Measurements from ENCODE around the gene DCAF11. TPM values are rescaled to one million over a fixed set of nuclear protein-coding genes. Genes with fewer than 3 reads are reported as not detected.

Gene DCAF11
- total and polyA plus RNA-seq, 2 of the 13 experiments (the other 11 are each of a cell fraction or from before 2014, with no cell fraction given), result 150 to 257 TPM

DNA sequence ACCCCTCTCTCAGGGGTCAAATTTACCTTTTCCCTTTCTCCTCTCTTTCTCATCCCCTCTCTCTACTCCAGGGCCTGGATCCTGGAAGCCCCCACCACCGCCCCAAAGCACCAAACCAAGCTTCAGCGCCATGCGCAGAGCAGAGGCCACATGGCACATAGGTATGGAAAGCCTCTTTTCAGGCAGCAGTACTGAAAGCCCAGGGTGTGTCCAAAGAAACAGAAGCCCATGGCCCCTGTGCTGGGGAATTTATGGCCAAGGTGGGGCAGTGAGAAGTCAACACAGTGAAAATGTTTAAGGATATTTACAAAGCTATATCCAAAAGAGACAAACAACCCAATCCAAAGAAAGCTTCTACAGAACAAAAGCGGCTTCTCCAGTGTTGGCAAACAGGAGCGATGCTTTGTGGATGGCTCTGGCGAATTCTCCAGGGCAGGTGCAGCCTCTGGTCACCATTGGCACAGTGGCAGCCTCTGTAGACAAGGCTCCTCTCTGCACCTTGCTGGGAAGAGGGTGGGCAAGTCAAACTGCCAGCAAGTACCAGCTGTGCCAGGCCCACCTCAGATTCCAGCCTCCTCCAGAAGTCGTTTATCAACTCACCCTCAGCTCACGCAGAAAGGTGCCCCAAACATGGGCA is 48.0 kb upstream of the DCAF11 start (continued):
- TF ChIP-seq, protein P1, sequence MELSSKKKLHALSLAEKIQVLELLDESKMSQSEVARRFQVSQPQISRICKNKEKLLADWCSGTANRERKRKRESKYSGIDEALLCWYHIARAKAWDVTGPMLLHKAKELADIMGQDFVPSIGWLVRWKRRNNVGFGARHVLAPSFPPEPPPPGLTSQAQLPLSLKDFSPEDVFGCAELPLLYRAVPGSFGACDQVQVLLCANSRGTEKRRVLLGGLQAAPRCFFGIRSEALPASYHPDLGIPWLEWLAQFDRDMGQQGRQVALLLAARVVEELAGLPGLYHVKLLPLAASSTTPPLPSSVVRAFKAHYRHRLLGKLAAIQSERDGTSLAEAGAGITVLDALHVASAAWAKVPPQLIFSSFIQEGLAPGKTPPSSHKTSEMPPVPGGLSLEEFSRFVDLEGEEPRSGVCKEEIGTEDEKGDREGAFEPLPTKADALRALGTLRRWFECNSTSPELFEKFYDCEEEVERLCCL (CRISPR knock-in tag; IDR thresholded peaks at IDR 0.05; ENCODE audit: borderline replicate concordance), result no peak
- TF ChIP-seq MTA1 (CRISPR knock-in tag; IDR thresholded peaks at IDR 0.05; ENCODE audit: borderline replicate concordance) (0 out of 2 replicates have a peak, but pooled peaks have one; percentile 36), MEF2D (CRISPR knock-in tag; IDR thresholded peaks at IDR 0.05) (no peak), TARDBP (CRISPR knock-in tag; IDR thresholded peaks at IDR 0.05) (no peak), CHCHD3 (CRISPR knock-in tag; IDR thresholded peaks at IDR 0.05) (no peak), ZNF720 (CRISPR knock-in tag; IDR thresholded peaks at IDR 0.05) (0 out of 2 replicates have a peak, but pooled peaks have one; percentile 80), RBM39 (IDR thresholded peaks at IDR 0.05; ENCODE audit: low read depth, low read length, poor library complexity, severe bottlenecking) (no peak), SRSF4 (IDR thresholded peaks at IDR 0.05; ENCODE audit: low read depth, low read length, poor library complexity, severe bottlenecking) (no peak), AGO2 (optimal IDR thresholded peaks at IDR 0.05; ENCODE audit: low read depth, low read length) (no peak), SAFB2 (CRISPR knock-in tag; IDR thresholded peaks at IDR 0.05; ENCODE audit: borderline replicate concordance, low read depth) (no peak), NPAS2 (CRISPR knock-in tag; IDR thresholded peaks at IDR 0.05; ENCODE audit: borderline replicate concordance) (no peak), YY1 (IDR thresholded peaks at IDR 0.05; ENCODE audit: insufficient read depth, insufficient replicate concordance, low read depth, low read length) (no peak), KLF6 (CRISPR knock-in tag; IDR thresholded peaks at IDR 0.05) (no peak), ZNF530 (CRISPR knock-in tag; IDR thresholded peaks at IDR 0.05; ENCODE audit: low read depth) (no peak), RFX5 (IDR thresholded peaks at IDR 0.05; ENCODE audit: low read depth, low read length) (no peak), SP2 (CRISPR knock-in tag; IDR thresholded peaks at IDR 0.05) (no peak), ZNF839 (CRISPR knock-in tag; IDR thresholded peaks at IDR 0.05; ENCODE audit: borderline replicate concordance) (no peak), RAD51 (IDR thresholded peaks at IDR 0.05; ENCODE audit: borderline replicate concordance) (no peak), HNF4G (IDR thresholded peaks at IDR 0.05; ENCODE audit: borderline replicate concordance, low read depth, low read length) (0 out of 2 replicates have a peak, but pooled peaks have one; percentile 7), HNF4G (CRISPR knock-in tag; IDR thresholded peaks at IDR 0.05; ENCODE audit: borderline replicate concordance, low read depth) (no peak), ZNF816 (CRISPR knock-in tag; IDR thresholded peaks at IDR 0.05; ENCODE audit: borderline replicate concordance) (no peak), HNRNPK (IDR thresholded peaks at IDR 0.05; ENCODE audit: low read depth, low read length, poor library complexity, severe bottlenecking) (no peak), SP1 (IDR thresholded peaks at IDR 0.05) (no peak), SP1 (CRISPR knock-in tag; IDR thresholded peaks at IDR 0.05) (no peak)
- TF ChIP-seq, protein P2, sequence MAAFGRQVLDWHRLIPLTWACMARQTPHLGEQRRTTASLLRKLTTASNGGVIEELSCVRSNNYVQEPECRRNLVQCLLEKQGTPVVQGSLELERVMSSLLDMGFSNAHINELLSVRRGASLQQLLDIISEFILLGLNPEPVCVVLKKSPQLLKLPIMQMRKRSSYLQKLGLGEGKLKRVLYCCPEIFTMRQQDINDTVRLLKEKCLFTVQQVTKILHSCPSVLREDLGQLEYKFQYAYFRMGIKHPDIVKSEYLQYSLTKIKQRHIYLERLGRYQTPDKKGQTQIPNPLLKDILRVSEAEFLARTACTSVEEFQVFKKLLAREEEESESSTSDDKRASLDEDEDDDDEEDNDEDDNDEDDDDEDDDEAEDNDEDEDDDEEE (CRISPR knock-in tag; IDR thresholded peaks at IDR 0.05), result no peak
- TF ChIP-seq, protein P3, sequence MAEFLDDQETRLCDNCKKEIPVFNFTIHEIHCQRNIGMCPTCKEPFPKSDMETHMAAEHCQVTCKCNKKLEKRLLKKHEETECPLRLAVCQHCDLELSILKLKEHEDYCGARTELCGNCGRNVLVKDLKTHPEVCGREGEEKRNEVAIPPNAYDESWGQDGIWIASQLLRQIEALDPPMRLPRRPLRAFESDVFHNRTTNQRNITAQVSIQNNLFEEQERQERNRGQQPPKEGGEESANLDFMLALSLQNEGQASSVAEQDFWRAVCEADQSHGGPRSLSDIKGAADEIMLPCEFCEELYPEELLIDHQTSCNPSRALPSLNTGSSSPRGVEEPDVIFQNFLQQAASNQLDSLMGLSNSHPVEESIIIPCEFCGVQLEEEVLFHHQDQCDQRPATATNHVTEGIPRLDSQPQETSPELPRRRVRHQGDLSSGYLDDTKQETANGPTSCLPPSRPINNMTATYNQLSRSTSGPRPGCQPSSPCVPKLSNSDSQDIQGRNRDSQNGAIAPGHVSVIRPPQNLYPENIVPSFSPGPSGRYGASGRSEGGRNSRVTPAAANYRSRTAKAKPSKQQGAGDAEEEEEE (CRISPR knock-in tag; IDR thresholded peaks at IDR 0.05; ENCODE audit: borderline replicate concordance), result 0 out of 2 replicates have a peak, but pooled peaks have one; percentile 31
- TF ChIP-seq, protein P4, sequence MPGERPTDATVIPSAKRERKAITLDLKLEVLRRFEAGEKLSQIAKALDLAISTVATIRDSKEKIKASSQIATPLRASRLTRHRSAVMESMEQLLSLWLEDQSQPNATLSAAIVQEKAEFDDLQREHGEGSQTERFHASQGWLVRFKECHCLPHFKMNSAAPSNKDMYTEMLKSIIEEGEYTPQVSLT (CRISPR knock-in tag; IDR thresholded peaks at IDR 0.05; ENCODE audit: borderline replicate concordance, low read depth), result no peak
